ENCODE results near the gene UBE3B.

The UBE3B gene

DNA sequence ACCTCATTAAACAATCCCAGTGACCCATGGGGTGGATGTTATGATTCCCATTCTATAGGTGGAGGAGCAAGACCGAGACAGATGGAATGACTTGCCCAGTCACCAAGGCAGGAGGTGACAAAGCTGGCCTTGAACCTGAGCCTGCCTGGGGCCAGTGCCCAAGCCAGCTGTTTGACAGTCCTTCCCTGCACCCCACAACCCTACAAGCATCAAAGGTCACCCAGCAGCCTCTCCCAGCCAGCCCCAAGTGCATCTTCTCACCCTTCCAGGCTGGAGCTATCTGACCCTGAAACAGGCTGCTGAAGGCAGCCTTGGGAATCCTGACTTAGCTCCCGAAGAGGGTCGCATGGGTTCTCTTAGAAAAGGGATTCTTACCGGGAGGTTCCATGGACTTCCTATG lies 75.5 kb downstream of the UBE3B start:
- no peak for DNase-seq (ENCODE audit: low read depth)

GRCh38 chr12:109553483-109553882 lies 76.0 kb downstream of the UBE3B start:
- DNase-seq (ENCODE audit: low read depth), result no peak

DNA sequence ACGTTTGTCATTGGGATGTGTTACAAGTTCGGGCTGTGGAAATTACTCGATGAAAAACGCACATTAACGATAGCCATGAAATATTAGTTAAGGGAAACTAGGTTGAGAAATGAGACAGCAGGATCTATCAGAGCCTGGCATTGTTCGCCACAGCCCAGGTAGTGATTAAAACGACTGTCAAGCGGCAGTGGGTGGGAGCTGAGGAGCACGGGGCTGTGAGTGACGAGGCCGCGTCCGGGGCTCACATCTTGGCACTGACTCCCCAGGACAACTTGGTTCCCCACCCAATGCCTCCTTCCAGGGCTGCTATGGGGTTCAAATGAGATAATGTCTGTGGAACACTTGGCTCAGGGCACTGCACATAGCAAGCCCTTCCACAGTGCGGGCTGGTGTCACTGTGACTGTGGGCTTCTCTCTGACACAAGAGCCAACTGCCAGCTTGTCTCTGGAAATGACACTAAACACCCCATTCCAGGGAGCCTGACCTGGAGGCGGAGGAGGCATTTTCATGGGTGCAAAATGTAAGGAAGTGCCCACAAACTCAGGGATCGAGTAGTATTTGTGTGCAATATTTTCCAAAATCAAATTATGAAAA lies 76.6 kb downstream of the UBE3B start:
- DNase-seq (ENCODE audit: low read depth), result no peak

- no peak for DNase-seq (ENCODE audit: low read depth)
These were observed 77.3 kb downstream of the UBE3B start for GRCh38 chr12:109554761-109555160.

GRCh38 chr12:109555431-109556315 lies 78.2 kb downstream of the UBE3B start:
- DNase-seq (ENCODE audit: low read depth), result no peak

DNA sequence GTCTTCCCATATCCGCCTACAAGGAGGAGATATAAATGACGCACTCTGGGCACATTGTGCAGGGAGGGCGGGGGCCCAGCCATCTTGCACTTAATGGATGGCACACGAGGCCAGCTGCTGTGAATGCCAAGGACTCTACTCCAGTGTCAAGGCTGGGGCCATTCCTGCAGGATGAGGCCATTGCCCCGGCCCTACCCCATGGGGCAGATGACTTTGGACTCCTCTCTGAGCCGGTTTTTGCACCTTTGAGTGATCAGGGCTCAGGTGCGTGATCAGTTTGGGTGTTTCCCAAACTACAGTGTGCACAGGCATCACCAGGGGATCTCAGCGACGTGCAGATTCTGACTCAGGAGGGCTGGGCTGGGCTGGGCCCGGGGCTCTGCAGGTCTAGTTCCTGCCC lies 79.8 kb downstream of the UBE3B start:
- DNase-seq (ENCODE audit: low read depth), result no peak

DNA sequence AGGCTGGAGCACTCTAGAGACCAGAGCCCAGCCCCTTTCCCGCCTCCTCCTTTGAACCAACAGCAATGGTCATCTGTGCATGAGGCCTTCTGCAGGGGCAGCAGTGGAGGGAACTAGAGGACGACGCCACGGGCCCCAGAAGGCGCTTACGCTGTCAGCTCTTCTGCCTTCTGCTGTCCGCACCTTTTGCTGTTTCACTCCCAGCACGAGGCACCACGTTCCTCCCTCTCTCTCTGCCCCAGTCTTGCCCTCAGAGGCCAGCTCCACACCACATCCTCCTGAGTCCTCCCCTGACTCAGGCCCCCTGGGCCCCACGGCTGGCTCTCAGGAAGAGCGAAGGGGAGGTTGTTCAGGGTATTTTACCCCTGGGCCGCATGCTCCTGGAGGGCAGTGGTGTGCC lies 80.4 kb downstream of the UBE3B start:
- DNase-seq (ENCODE audit: low read depth), result no peak

GRCh38 chr12:109558374-109559199 lies 81.2 kb downstream of the UBE3B start:
- no peak for DNase-seq (ENCODE audit: low read depth)

GRCh38 chr12:109559200-109559505 lies 81.7 kb downstream of the UBE3B start:
- DNase-seq (ENCODE audit: low read depth), result no peak

- no peak for DNase-seq (ENCODE audit: low read depth)
These were observed 82.2 kb downstream of the UBE3B start for GRCh38 chr12:109559601-109560000.

DNA sequence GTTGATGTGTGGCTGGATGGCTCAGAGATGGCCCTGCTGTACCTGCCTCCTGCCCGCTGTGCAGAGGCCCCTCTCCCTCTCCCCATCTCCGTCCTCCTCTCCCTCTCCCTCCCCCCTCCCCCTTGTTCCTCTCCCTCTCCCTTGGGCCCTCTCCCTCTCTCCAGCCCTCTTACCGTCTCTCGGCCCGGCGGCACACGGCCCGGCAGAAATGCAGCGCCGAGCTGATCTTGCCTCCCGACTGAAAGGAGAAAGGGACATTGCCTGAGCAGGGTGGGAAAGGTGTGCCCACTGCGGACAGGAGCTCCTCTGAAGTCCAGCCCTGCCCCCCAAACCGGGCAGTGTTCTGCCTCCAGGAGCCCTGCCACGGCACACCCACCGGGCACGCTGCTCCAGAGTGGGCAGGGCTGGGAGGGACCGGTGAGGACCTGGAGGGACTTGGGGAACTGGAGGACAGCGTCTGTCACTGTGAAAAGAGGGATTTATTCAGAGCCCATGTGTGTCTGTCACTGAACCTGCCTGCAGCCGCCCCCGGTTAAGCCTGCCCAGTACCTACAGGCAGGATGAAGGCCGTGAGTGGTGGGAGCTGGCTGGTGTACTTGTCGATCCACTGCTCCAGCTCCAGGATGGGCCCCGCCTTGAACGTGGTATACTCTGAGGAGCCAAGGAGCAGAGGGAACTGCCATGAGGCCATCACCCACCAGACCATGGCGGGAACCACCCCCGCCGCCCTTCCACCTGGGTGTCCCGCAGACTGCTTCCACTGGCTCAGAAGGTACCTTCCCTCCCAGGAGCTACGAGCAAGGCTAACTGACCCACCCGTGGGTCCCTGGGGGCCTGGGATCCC lies 83.7 kb downstream of the UBE3B start:
- DNase-seq (ENCODE audit: low read depth), result no peak

GRCh38 chr12:109561711-109562030 lies 84.2 kb downstream of the UBE3B start:
- no peak for DNase-seq (ENCODE audit: low read depth)

DNA sequence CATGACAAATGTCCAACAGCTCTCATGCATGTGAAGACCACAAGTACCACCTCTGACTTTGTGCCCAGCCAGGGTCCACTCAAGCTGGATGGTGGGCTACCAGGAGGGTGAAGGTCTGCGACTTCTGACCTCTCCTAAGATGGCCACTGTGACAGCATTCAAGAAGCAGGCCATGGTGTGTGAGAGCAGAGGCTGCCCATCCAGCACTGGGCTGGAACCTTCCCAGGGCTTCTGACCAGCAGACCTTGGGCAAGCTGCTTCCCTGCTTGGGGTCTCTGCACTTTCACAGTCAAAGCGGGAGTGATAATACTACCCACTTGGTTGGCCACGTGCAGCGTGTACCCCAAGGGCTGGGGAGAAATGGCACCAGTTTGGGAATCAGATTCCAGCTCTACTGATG lies 85.4 kb downstream of the UBE3B start:
- no peak for DNase-seq (ENCODE audit: low read depth)

DNA sequence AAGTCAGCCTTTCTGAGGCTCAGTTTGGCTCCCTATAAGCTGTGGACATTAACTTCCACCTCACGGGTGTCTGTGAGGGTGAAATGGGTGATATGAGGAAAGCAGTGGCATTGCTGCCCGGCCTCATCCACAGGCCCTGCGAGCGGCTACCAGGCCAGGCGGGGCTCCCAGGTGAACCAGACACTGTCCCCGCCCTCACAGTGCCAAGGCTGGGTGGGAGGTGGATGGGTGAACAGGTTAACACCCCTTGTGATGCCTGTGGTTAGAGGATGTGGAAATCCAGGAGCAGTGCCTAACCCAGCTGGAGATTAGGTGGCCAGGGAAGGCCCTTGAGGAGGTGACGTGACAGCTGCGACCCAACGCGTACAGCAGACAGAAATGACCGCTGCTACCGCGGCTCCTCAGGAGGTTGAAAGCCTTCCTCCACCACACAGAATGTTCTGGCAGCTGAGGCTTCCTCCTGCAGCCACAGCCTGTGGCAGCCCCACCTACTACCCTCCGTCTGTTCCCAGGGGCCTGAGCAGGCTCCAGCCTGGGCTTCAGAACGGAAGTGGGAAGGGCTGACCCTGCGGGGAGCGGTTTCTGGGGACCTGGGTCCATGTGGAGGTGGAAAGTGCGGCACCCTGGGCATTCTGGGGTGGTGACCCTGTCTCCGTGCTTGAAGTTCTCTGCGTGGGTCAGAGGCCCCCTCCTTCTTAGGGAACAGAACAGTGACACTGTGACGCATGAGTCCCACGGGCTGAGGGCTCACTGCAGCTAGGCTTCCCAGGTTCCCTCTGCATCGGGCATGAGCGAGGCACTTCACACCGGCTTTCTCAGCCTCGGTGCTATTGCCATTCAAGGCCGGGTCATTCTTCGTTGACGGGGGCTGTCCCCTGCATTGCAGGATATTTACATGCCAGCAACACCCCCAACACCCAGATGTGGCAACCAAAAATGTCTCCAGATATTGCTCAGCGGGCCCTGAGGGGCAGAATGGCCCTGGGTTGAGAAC lies 86.2 kb downstream of the UBE3B start:
- DNase-seq (ENCODE audit: low read depth), result no peak

- no peak for DNase-seq (ENCODE audit: low read depth)
These were observed 89.0 kb downstream of the UBE3B start for GRCh38 chr12:109566424-109566823.

DNA sequence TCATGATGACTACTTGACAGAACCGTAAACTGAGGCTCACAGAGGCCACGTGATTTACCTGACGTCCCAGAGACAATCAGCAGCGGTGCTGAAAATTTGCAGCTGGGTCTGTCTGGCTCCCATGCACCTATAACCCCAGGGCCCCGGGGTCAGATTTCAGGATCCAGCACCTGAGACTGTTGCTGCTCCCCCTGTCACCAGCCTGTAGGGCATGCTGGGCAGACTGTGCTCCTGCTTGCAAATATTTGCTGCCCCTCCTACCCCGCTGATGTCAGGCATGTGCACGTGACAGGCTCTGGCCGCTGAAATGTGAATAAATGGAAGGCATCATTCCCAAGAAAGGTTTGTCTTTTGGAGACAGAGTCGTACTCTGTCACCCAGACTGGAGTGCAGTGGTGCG lies 89.9 kb downstream of the UBE3B start:
- DNase-seq (ENCODE audit: low read depth), result no peak

GRCh38 chr12:109567967-109568366 lies 90.5 kb downstream of the UBE3B start:
- DNase-seq (ENCODE audit: low read depth), result no peak

- no peak for DNase-seq (ENCODE audit: low read depth)
These were observed 91.1 kb downstream of the UBE3B start for GRCh38 chr12:109568486-109568885.

DNA sequence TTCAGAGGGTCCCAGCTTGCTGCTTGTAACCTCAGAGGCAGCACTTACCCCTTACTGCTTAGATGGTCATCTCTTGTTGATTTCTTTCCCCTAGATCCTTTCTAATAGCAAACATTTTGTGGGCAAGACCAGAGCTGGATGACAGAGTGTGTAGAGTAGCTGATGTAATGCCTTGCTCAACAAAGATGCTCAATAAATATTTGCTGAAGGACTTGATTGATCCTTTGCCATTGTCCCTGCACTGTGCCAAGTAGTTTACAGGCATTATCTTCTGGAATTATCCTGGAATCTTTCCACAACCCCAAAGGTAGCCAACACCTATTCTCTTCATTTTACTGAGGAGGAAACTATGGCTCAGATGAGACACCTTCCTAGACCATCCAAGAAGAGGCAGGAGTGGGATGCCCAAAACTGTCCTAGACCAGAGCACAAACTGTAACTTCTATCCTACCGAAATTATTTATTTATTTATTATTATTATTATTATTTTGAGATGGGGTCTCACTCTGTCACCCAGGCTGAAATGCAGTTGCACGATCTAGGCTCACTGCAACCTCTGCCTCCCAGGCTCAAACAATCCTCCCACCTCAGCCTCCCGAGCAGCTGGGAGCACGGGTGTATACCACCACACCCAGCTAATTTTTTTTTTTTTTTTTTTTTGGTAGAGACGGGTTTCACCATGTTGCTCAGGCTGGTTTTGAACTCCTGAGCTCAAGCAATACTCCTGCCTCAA lies 94.5 kb downstream of the UBE3B start:
- no peak for DNase-seq (ENCODE audit: low read depth)

DNA sequence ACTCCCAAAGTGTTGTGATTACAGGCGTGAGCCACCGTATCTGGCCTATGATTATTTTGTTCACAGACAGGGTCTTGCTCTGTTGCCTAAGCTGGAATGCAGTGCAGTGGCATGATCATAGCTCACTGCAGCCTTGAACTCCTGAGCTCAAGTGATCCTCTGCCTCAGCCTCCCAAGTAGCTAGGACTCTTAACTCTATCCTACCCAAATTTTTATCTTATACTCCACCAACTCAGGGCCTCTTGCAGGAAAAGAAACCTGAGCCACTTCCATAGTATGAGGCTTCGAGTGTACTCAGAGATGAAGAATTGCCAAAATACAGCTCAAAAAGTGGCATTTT lies 95.0 kb downstream of the UBE3B start:
- no peak for DNase-seq (ENCODE audit: low read depth)
